Loucy (cell line): ENCODE results near the gene GRK3.

Experiments used
- CTCF ChIP-seq: fragments of 200-600 bp; sonication (generic); conservative IDR thresholded peaks from 2 replicates; pipeline ENCODE4 v1.5.1; 2014; ENCODE audit warnings: mild to moderate bottlenecking, antibody characterized with exemption, low read length
- EZH2phosphoT487 ChIP-seq: fragments of 200-600 bp; IDR thresholded peaks from 2 replicates; pipeline ENCODE4 v1.6.1; 2018; ENCODE audit warnings: antibody characterized with exemption, mild to moderate bottlenecking, moderate library complexity, borderline replicate concordance

DNA sequence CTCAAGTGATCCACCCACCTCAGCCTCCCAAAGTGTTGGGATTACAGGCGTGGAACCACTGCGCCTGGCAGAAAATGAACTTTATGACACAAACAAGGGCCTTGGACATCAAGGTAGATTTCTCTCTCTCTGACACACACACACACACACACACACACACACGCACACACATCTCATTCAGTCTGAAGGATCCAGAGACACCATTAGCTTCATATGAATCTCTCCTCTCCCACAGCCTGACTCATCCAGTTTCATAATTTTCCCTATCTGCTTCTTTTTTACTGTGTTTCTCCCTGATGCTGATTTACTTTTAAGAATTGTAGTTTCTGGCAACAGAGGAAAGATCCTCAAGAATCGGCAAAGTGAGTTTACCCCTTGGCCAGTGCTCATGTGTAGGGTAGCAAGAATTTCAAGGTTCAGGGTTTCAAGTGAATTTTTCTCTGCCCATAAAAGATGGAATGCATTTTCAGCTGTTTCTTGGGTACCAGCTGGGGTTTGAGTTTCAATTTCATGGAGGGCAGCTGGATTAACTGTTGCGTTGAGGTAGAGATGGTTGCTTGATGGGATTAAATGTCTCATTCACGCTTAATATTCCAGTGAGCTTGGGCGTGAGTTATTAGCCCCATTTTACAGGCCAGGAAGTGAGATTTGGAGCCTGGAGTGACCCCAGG is 181.0 kb downstream of the GRK3 start:
- TF ChIP-seq CTCF (no peak), EZH2phosphoT487 (no peak)
